Esophagus squamous epithelium (tissue), 4 donors: ENCODE measurements around the gene GIGYF2.

Experiments used
- POLR2A ChIP-seq, 4 donors: fragments of 450-650 bp; IDR thresholded peaks; one replicate each; pipeline ENCODE4 v1.6.1; 2017; ENCODE audit warnings: antibody characterized with exemption in 4 of 4, mild to moderate bottlenecking in 4 of 4, moderate library complexity in 3 of 4
- TF ChIP-seq, protein P1 (sequence below), 6 experiments: fragments of 450-650 bp in 4 of 6; fragments of 200-600 bp in 2 of 6; sonication (generic) in 2 of 6; IDR thresholded peaks; one replicate each; pipeline ENCODE4 v1.5.1; 2016 to 2019; ENCODE audit warnings: antibody characterized with exemption in 6 of 6, mild to moderate bottlenecking in 4 of 6, moderate library complexity in 4 of 6

DNA sequence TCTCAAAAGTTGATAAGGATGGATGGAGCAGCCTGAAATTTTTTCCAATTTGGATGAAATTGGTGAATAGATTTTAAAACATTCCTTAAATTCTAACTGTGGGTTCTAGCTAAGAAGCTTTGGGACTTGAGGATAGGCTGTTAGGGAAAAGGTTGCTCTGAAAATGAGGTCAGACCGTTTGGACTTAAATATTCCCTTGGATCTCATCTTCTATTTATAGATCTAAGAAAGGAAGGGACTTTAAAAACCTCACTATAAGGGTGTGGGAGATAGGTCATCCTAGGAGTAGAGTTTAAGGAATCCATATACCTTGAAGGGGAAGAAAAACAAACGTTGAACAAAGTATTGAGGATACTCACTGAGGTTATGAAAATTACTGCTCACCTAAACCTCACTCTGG is 155.5 kb downstream of the GIGYF2 start:
- no peak for TF ChIP-seq POLR2A (IDR thresholded peaks at IDR 0.05)
- TF ChIP-seq, protein P1, sequence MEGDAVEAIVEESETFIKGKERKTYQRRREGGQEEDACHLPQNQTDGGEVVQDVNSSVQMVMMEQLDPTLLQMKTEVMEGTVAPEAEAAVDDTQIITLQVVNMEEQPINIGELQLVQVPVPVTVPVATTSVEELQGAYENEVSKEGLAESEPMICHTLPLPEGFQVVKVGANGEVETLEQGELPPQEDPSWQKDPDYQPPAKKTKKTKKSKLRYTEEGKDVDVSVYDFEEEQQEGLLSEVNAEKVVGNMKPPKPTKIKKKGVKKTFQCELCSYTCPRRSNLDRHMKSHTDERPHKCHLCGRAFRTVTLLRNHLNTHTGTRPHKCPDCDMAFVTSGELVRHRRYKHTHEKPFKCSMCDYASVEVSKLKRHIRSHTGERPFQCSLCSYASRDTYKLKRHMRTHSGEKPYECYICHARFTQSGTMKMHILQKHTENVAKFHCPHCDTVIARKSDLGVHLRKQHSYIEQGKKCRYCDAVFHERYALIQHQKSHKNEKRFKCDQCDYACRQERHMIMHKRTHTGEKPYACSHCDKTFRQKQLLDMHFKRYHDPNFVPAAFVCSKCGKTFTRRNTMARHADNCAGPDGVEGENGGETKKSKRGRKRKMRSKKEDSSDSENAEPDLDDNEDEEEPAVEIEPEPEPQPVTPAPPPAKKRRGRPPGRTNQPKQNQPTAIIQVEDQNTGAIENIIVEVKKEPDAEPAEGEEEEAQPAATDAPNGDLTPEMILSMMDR (IDR thresholded peaks at IDR 0.05) = no peak
